ENCODE results near the gene ANXA6.

The ANXA6 gene

GRCh38 chr5:151095341-151096000 lies 62.1 kb downstream of the ANXA6 start:
- intact Hi-C loops (cut with DNase I; ENCODE audit: low total_unique reads): no loop called here
- Histone ChIP-seq H3K9me3 (no peaks in the 10 kb centered on the region), H3K27ac (peak overlapping the region; percentile 5 to 10), H3K27me3 (no peaks in the 10 kb centered on the region), H3K36me3 (peaks cover 0 to 20% (median 3%) of the 10 kb centered on the region in 3 donors), H3K4me3 (no peak overlapping the region), H3K4me1 (peaks cover 9 to 43% (median 38%) of the 10 kb centered on the region in 4 donors)
- DNase-seq: no peak
- no peak for TF ChIP-seq CTCF (IDR thresholded peaks at IDR 0.05)

GRCh38 chr5:151094852-151095245 lies 62.7 kb downstream of the ANXA6 start:
- Histone ChIP-seq H3K27ac (peak overlapping the region; percentile 36 to 42), H3K4me3 (no peak overlapping the region), H3K9me3 (no peaks in the 10 kb centered on the region), H3K36me3 (peaks cover 0 to 16% (median 0%) of the 10 kb centered on the region in 3 donors), H3K27me3 (no peaks in the 10 kb centered on the region), H3K4me1 (peaks cover 9 to 40% (median 36%) of the 10 kb centered on the region in 4 donors)
- intact Hi-C loops (cut with DNase I; ENCODE audit: low total_unique reads): no loop called here
- TF ChIP-seq CTCF (IDR thresholded peaks at IDR 0.05): no peak
- no peak for DNase-seq

GRCh38 chr5:151094030-151094851 lies 63.3 kb downstream of the ANXA6 start:
- H3K27ac ChIP-seq: peak overlapping the region; percentile 36 to 42
- no peak for DNase-seq
- no peak for TF ChIP-seq CTCF (IDR thresholded peaks at IDR 0.05)
- no peaks in the 10 kb centered on the region for H3K9me3 ChIP-seq
- intact Hi-C loops (cut with DNase I; ENCODE audit: low total_unique reads): no loop called here
- no peak overlapping the region for H3K4me3 ChIP-seq
- H3K36me3 ChIP-seq: peaks cover 0 to 11% (median 0%) of the 10 kb centered on the region in 3 donors
- peaks cover 9 to 40% (median 36%) of the 10 kb centered on the region in 4 donors for H3K4me1 ChIP-seq
- no peaks in the 10 kb centered on the region for H3K27me3 ChIP-seq

GRCh38 chr5:151093476-151093889 lies 64.1 kb downstream of the ANXA6 start:
- peaks cover 9 to 40% (median 36%) of the 10 kb centered on the region in 4 donors for H3K4me1 ChIP-seq
- no peaks in the 10 kb centered on the region for H3K9me3 ChIP-seq
- DNase-seq: peak in 1 of 2 donors; percentile 78
- TF ChIP-seq CTCF (IDR thresholded peaks at IDR 0.05): no peak
- peak overlapping the region; percentile 36 to 42 for H3K27ac ChIP-seq
- peaks cover 0 to 4% (median 0%) of the 10 kb centered on the region in 3 donors for H3K36me3 ChIP-seq
- intact Hi-C loops (cut with DNase I; ENCODE audit: low total_unique reads): no loop called here
- H3K4me3 ChIP-seq: no peak overlapping the region
- H3K27me3 ChIP-seq: no peaks in the 10 kb centered on the region

GRCh38 chr5:151092762-151093161 lies 64.8 kb downstream of the ANXA6 start:
- no peak for DNase-seq
- Histone ChIP-seq H3K27ac (peak overlapping the region in 1 of 2 donors; percentile 18), H3K4me1 (peaks cover 9 to 40% (median 36%) of the 10 kb centered on the region in 4 donors), H3K4me3 (no peak overlapping the region), H3K36me3 (no peaks in the 10 kb centered on the region), H3K9me3 (no peaks in the 10 kb centered on the region), H3K27me3 (no peaks in the 10 kb centered on the region)
- TF ChIP-seq CTCF (IDR thresholded peaks at IDR 0.05): no peak
- intact Hi-C loops (cut with DNase I; ENCODE audit: low total_unique reads): no loop called here

Measured in tibial artery (tissue), 4 donors.